Measurements from ENCODE around the gene TMED8. TPM values are rescaled to one million over a fixed set of nuclear protein-coding genes. Genes with fewer than 3 reads are reported as not detected.

TMED8 gene
- total and polyA plus RNA-seq, 4 donors: 2.5 to 9.4 (median 6.0) TPM

GRCh38 chr14:77303417-77304156, 73.3 kb downstream of the TMED8 start:
- Histone ChIP-seq H3K27me3 (ENCODE audit: control insufficient read depth in 1 of 2, insufficient read depth in 2 of 2, low read length in 1 of 2) (no peaks in the 10 kb centered on the region), H3K27ac (ENCODE audit: low read depth in 1 of 2, low read length in 2 of 2) (no peak overlapping the region), H3K9me3 (ENCODE audit: control insufficient read depth, low read length) (no peaks in the 10 kb centered on the region), H3K4me1 (ENCODE audit: control insufficient read depth in 1 of 2, insufficient read depth in 2 of 2, low read length in 2 of 2) (peaks cover 0 to 3% of the 10 kb centered on the region in 2 donors), H3K36me3 (ENCODE audit: control insufficient read depth in 1 of 2, insufficient read depth in 2 of 2, low read length in 1 of 2) (peaks cover 0 to 9% of the 10 kb centered on the region in 2 donors), H3K4me3 (ENCODE audit: low read length in 2 of 2) (no peak overlapping the region)
- 48 to 53% methylated on average over 4 of the region's 4 CpGs for WGBS, 2 donors
- ATAC-seq (ENCODE audit: low FRiP score): peak; percentile 53
- DNase-seq: no peak
- intact Hi-C loops (cut with DNase I): no loop called here

- Histone ChIP-seq H3K36me3 (ENCODE audit: control insufficient read depth in 1 of 2, insufficient read depth in 2 of 2, low read length in 1 of 2) (peaks cover 0 to 12% of the 10 kb centered on the region in 2 donors), H3K27me3 (ENCODE audit: control insufficient read depth in 1 of 2, insufficient read depth in 2 of 2, low read length in 1 of 2) (no peaks in the 10 kb centered on the region), H3K9me3 (ENCODE audit: control insufficient read depth, low read length) (no peaks in the 10 kb centered on the region), H3K4me1 (ENCODE audit: control insufficient read depth in 1 of 2, insufficient read depth in 2 of 2, low read length in 2 of 2) (peaks cover 0 to 3% of the 10 kb centered on the region in 2 donors), H3K27ac (ENCODE audit: low read depth in 1 of 2, low read length in 2 of 2) (no peak overlapping the region), H3K4me3 (ENCODE audit: low read length in 2 of 2) (no peak overlapping the region)
- WGBS, 2 donors: 94 to 96% methylated on average over 5 of the region's 5 CpGs
- intact Hi-C loops (cut with DNase I): no loop called here
- no peak for DNase-seq
- ATAC-seq (ENCODE audit: low FRiP score): no peak
Observed at GRCh38 chr14:77302926-77303325, 74.0 kb downstream of the TMED8 start.

GRCh38 chr14:77301103-77301502, 75.8 kb downstream of the TMED8 start:
- H3K27me3 ChIP-seq (ENCODE audit: control insufficient read depth in 1 of 2, insufficient read depth in 2 of 2, low read length in 1 of 2): no peaks in the 10 kb centered on the region
- 17 to 26% methylated on average over 10 of the region's 10 CpGs for WGBS, 2 donors
- H3K27ac ChIP-seq (ENCODE audit: low read depth in 1 of 2, low read length in 2 of 2): no peak overlapping the region
- H3K4me1 ChIP-seq (ENCODE audit: control insufficient read depth in 1 of 2, insufficient read depth in 2 of 2, low read length in 2 of 2): no peaks in the 10 kb centered on the region
- DNase-seq: peak; percentile 84 to 88
- H3K4me3 ChIP-seq (ENCODE audit: low read length in 2 of 2): no peak overlapping the region
- intact Hi-C loops (cut with DNase I): no loop called here
- H3K9me3 ChIP-seq (ENCODE audit: control insufficient read depth, low read length): no peaks in the 10 kb centered on the region
- ATAC-seq (ENCODE audit: low FRiP score): peak; percentile 67
- H3K36me3 ChIP-seq (ENCODE audit: control insufficient read depth in 1 of 2, insufficient read depth in 2 of 2, low read length in 1 of 2): peaks cover 0 to 19% of the 10 kb centered on the region in 2 donors

DNA sequence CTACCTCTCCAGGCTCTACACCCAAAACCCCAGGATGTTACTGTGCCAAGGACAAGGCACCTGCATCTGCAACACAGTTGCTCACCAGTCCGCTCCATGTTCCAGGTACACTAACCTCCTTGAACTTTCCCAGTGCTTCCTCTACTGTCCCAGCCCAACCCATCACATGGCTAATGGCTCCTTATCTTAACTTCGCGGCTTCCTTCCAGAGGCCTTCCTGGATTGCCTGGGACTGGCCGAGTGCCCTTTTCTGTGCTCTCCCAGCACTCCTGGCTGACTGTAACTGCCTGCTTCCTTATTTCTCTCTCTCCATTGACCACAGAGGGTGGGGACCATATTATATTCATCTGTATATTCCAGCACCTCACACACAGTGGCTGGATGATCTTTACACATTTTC, 77.1 kb downstream of the TMED8 start:
- peaks cover 0 to 17% of the 10 kb centered on the region in 2 donors for H3K36me3 ChIP-seq (ENCODE audit: control insufficient read depth in 1 of 2, insufficient read depth in 2 of 2, low read length in 1 of 2)
- intact Hi-C loops (cut with DNase I): no loop called here

DNA sequence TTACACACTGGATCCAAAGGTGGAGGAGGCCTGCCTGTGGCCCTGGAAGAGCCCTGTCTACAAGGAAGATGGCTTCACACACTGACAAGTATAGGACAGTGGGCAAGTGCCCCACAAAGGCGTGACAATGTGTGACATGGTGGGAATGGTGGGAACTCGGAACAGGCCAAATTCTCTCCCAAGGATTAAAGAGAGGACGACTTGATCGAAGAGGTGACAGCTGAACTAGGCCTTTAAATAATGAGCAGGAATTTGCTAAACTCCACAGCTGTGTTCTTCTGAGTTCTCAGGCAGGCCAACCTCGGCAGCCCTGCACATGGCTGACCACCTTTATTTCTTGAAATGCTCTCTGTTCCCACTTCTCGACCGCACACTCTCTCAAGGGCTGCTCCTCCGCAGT, 80.0 kb downstream of the TMED8 start:
- WGBS, 2 donors: 89 to 90% methylated on average over 8 of the region's 8 CpGs
- Histone ChIP-seq H3K9me3 (ENCODE audit: control insufficient read depth, low read length) (no peaks in the 10 kb centered on the region), H3K27me3 (ENCODE audit: control insufficient read depth in 1 of 2, insufficient read depth in 2 of 2, low read length in 1 of 2) (no peaks in the 10 kb centered on the region), H3K36me3 (ENCODE audit: control insufficient read depth in 1 of 2, insufficient read depth in 2 of 2, low read length in 1 of 2) (peaks cover 0 to 17% of the 10 kb centered on the region in 2 donors), H3K4me1 (ENCODE audit: control insufficient read depth in 1 of 2, insufficient read depth in 2 of 2, low read length in 2 of 2) (no peaks in the 10 kb centered on the region), H3K4me3 (ENCODE audit: low read length in 2 of 2) (no peak overlapping the region), H3K27ac (ENCODE audit: low read depth in 1 of 2, low read length in 2 of 2) (no peak overlapping the region)
- intact Hi-C loops (cut with DNase I): no loop called here
- ATAC-seq (ENCODE audit: low FRiP score): no peak
- no peak for DNase-seq

More for the DNA sequence above, 77.1 kb downstream of the TMED8 start:
- Histone ChIP-seq H3K27ac (ENCODE audit: low read depth in 1 of 2, low read length in 2 of 2) (no peak overlapping the region), H3K4me3 (ENCODE audit: low read length in 2 of 2) (no peak overlapping the region), H3K9me3 (ENCODE audit: control insufficient read depth, low read length) (no peaks in the 10 kb centered on the region), H3K4me1 (ENCODE audit: control insufficient read depth in 1 of 2, insufficient read depth in 2 of 2, low read length in 2 of 2) (no peaks in the 10 kb centered on the region), H3K27me3 (ENCODE audit: control insufficient read depth in 1 of 2, insufficient read depth in 2 of 2, low read length in 1 of 2) (no peaks in the 10 kb centered on the region)
- 82 to 87% methylated on average over 4 of the region's 4 CpGs for WGBS, 2 donors
- DNase-seq (no peak), ATAC-seq (ENCODE audit: low FRiP score) (no peak)

DNA sequence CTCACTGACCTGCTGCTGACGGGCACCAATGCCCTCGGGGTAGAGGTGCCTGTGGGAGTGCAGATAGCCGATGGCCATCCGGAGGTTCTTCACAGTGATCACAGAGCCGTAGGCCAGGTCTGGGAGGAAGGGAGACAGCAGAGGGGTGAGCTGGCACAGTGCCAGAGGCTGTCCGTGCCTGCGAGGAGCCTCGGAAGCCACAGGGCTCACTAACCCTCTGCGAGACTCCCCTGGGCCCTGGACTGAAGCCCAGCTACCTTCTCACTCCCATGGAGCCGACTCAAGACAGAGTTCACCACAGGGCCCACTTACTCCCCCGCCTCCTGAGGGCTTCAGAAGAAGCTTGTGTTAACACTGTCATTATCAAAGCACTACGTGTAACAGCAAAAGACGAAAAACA, 80.7 kb downstream of the TMED8 start:
- WGBS, 2 donors: 83% methylated on average over 13 of the region's 13 CpGs
- intact Hi-C loops (cut with DNase I): no loop called here
- no peak for DNase-seq
- Histone ChIP-seq H3K4me3 (ENCODE audit: low read length in 2 of 2) (no peak overlapping the region), H3K4me1 (ENCODE audit: control insufficient read depth in 1 of 2, insufficient read depth in 2 of 2, low read length in 2 of 2) (no peaks in the 10 kb centered on the region), H3K36me3 (ENCODE audit: control insufficient read depth in 1 of 2, insufficient read depth in 2 of 2, low read length in 1 of 2) (peaks cover 0 to 17% of the 10 kb centered on the region in 2 donors), H3K27ac (ENCODE audit: low read depth in 1 of 2, low read length in 2 of 2) (no peak overlapping the region), H3K9me3 (ENCODE audit: control insufficient read depth, low read length) (no peaks in the 10 kb centered on the region), H3K27me3 (ENCODE audit: control insufficient read depth in 1 of 2, insufficient read depth in 2 of 2, low read length in 1 of 2) (no peaks in the 10 kb centered on the region)
- ATAC-seq (ENCODE audit: low FRiP score): no peak

GRCh38 chr14:77290705-77291104, 86.2 kb downstream of the TMED8 start:
- H3K9me3 ChIP-seq (ENCODE audit: control insufficient read depth, low read length): no peaks in the 10 kb centered on the region
- intact Hi-C loops (cut with DNase I): no loop called here
- no peaks in the 10 kb centered on the region for H3K27me3 ChIP-seq (ENCODE audit: control insufficient read depth in 1 of 2, insufficient read depth in 2 of 2, low read length in 1 of 2)
- no peak overlapping the region for H3K27ac ChIP-seq (ENCODE audit: low read depth in 1 of 2, low read length in 2 of 2)
- DNase-seq (no peak), ATAC-seq (ENCODE audit: low FRiP score) (no peak)
- H3K4me3 ChIP-seq (ENCODE audit: low read length in 2 of 2): no peak overlapping the region
- no peaks in the 10 kb centered on the region for H3K4me1 ChIP-seq (ENCODE audit: control insufficient read depth in 1 of 2, insufficient read depth in 2 of 2, low read length in 2 of 2)
- peaks cover 4 to 9% of the 10 kb centered on the region in 2 donors for H3K36me3 ChIP-seq (ENCODE audit: control insufficient read depth in 1 of 2, insufficient read depth in 2 of 2, low read length in 1 of 2)
- 89 to 92% methylated on average over 4 of the region's 4 CpGs for WGBS, 2 donors

GRCh38 chr14:77286576-77286975, 90.3 kb downstream of the TMED8 start:
- Histone ChIP-seq H3K27ac (ENCODE audit: low read depth in 1 of 2, low read length in 2 of 2) (no peak overlapping the region), H3K4me1 (ENCODE audit: control insufficient read depth in 1 of 2, insufficient read depth in 2 of 2, low read length in 2 of 2) (no peaks in the 10 kb centered on the region), H3K27me3 (ENCODE audit: control insufficient read depth in 1 of 2, insufficient read depth in 2 of 2, low read length in 1 of 2) (no peaks in the 10 kb centered on the region), H3K36me3 (ENCODE audit: control insufficient read depth in 1 of 2, insufficient read depth in 2 of 2, low read length in 1 of 2) (peaks cover 10 to 18% of the 10 kb centered on the region in 2 donors), H3K4me3 (ENCODE audit: low read length in 2 of 2) (no peak overlapping the region), H3K9me3 (ENCODE audit: control insufficient read depth, low read length) (no peaks in the 10 kb centered on the region)
- ATAC-seq (ENCODE audit: low FRiP score) (no peak), DNase-seq (no peak)
- WGBS, 2 donors: 90 to 96% methylated on average over 5 of the region's 5 CpGs
- intact Hi-C loops (cut with DNase I): no loop called here
